HFF-Myc (cell line): Measurements from ENCODE around the gene MTFR1L.

ENCODE experiments used
- DNase-seq: peaks from one replicate; pipeline ENCODE4 v3.0.0-alpha.2; 2011; ENCODE audit warnings: low read depth; ENCODE audit errors: extremely low read depth
- H3K4me3 ChIP-seq: replicated peaks from 2 replicates; pipeline ENCODE4 v1.5.1; 2011; ENCODE audit warnings: low read depth, mild to moderate bottlenecking, control low read depth, low read length
- CTCF ChIP-seq: IDR thresholded peaks from 2 replicates; pipeline ENCODE4 v1.5.1; 2012; ENCODE audit warnings: mild to moderate bottlenecking, low read depth, low read length, control low read depth; ENCODE audit errors: missing control alignments

Gene MTFR1L

GRCh38 chr1:25820247-25821111 lies 725 bp downstream of the MTFR1L start:
- TF ChIP-seq CTCF = no peak
- no peak for DNase-seq
- peak overlapping the region; percentile 85 for H3K4me3 ChIP-seq

GRCh38 chr1:25821112-25821476 lies 1.3 kb downstream of the MTFR1L start:
- H3K4me3 ChIP-seq = peak overlapping the region; percentile 85
- no peak for TF ChIP-seq CTCF
- no peak for DNase-seq

GRCh38 chr1:25821630-25822091 lies 1.9 kb downstream of the MTFR1L start:
- TF ChIP-seq CTCF = no peak
- peak overlapping the region; percentile 85 for H3K4me3 ChIP-seq

GRCh38 chr1:25825605-25826004 lies 5.9 kb downstream of the MTFR1L start:
- DNase-seq = no peak
- TF ChIP-seq CTCF = no peak
- no peak overlapping the region for H3K4me3 ChIP-seq

More at GRCh38 chr1:25821630-25822091, 1.9 kb downstream of the MTFR1L start:
- no peak for DNase-seq

- DNase-seq = no peak
- no peak for TF ChIP-seq CTCF
- no peak overlapping the region for H3K4me3 ChIP-seq
Measured at GRCh38 chr1:25826571-25826970, 6.8 kb downstream of the MTFR1L start.

- H3K4me3 ChIP-seq = no peak overlapping the region
- no peak for DNase-seq
- TF ChIP-seq CTCF = no peak
Measured at GRCh38 chr1:25828491-25828890, 8.7 kb downstream of the MTFR1L start.
